HG03135 (cell line): ENCODE results near the gene AGTRAP.

Source experiments
- ATAC-seq: cut with Tn5 transposase; IDR thresholded peaks from one replicate; pipeline ENCODE4 v1.9.1; 2021; ENCODE audit warnings: mild to moderate bottlenecking, moderate library complexity; ENCODE audit not compliant: unreplicated experiment

Gene AGTRAP

DNA sequence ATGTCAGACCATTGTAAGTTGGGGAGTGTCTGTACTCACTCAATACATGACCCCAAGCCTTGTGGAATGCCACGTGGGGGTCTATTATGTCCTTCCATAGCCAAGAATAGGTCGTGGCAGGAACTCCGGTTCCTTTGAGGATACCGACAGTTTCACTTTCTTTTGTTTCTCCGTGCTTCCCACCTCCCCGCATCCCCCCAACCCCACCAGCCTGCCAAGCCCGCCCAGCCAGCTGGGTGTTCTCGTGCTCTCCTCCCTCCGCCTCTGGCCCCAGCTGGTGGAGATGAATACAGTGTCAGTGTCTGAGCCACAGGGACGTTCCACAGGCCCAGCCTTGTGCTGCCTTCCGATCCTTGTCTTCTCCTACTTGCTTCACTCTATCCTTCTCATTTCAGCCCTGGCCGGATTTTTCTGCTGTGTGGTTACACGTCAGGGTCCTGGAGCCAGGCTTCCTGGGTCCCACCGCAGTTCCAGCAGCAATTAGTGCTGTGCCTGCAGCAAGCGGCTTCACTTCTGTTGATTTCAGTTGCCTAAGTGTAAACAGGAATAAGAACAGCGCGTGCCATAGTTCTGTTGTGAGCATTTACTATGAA is 4.1 kb upstream of the AGTRAP start:
- no peak for ATAC-seq

DNA sequence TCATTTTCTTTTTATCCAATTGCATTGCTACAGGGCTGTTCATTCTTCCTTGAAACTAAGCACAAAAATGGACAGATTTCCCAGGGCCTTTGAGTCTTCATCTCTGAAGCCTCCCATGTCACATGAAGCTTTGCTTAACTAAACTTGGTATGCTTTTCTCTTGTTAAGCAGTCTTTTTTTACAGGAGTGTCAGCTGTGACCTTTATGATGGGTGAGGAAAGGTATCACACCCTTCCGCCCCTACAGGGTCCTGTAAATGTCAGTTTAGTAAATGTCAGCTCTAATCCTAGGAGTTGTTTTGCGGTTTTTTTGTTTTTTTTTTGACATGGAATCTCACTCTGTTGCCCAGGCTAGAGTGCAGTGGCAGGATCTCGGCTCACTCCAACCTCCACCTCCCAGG is 2.6 kb upstream of the AGTRAP start:
- no peak for ATAC-seq

DNA sequence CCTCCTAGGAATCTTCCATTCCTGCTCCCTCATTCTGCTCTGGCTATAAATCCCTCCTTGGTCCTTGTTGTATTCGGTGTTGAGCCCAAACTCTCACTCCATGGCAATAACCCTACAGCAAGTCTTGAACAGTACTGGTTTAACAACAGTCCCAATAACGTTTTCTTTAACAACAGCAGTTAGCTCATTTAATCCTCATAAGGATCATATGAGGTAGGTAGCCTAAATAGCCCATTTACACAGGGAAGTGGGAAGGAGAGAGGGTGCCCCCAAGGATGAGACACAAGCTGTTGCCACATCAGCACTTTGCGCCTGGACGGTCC is 444 bp upstream of the AGTRAP start:
- no peak for ATAC-seq

DNA sequence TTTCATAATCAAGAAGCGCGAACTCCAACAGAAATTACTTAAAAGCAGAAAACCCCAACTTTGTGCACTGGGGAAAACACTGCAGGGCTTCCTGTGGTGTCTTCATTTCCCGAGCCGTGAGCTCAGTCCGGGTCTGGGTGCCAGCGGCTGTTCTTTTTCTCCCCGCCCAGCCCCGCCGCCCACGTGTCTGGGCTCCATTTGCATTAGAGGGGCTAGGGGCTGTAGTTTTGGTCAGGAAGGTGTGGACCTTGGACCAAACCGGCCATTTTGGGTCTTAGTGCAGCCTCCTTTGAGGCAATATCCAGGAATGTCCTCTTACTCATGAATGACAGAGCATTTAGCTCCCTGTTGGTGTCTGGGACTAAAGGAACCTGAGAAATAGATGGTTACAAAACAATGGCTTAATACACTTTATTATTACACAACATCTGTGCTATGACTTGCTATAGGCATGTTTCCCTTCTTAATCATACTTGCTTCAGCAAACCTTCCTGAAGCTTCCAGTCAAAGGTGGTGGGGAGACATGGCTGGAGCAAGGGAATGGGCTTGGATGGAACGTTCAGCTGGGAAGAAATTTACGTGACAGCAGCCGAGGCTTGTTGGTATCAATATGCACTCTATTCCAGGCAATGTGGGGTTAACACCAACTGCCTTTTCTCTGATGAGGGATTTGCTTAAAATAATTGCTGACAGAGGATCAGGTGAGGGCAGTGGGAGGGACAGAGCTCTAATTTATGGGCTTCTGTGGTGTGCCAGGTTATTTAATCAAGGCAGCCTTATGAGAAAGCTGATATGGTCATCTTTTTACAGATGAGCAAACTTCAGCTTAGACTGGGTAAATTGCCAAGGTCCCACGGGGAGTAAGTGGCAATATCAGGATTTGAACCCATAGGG is 1.1 kb downstream of the AGTRAP start:
- ATAC-seq = no peak

DNA sequence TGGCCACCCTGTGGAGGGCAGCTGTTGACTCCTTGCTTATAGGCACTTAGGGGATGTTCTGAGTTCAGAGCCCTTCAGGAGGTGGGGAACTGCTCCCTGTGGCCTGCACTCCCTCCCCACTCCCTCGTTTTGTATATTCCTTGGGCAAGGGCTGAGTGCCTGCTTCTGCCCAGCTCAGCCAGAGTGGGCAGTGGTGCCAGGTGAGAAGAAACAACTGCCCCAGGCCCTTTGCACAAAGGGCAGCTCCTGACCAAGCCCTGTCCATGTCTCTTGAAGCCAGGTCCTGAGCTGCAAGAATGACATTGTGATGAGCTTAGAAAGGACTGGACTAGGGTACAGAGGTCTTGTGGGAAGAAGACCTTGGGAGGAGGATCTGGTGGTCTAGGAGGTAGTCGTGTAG is 2.2 kb downstream of the AGTRAP start:
- ATAC-seq = no peak

DNA sequence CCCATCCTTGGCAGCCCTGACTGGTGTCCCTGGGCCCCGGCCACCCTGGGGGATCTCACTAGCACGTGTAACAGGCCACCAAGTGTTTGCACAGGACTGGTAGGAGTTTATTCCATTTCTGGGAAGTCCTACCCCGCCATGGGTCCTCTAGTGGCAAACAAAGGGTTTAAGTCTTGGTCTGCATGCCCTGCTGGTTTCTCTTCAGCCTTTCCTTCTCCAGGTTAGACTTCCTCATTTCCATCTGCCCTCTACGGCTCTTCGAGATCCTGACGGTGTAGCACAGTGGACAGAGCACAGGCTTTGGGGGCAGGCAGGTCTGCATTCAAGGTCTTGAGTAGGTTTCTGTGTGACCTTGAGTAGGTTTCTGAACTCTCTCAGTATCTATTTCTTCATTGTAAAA is 2.8 kb downstream of the AGTRAP start:
- ATAC-seq = no peak

DNA sequence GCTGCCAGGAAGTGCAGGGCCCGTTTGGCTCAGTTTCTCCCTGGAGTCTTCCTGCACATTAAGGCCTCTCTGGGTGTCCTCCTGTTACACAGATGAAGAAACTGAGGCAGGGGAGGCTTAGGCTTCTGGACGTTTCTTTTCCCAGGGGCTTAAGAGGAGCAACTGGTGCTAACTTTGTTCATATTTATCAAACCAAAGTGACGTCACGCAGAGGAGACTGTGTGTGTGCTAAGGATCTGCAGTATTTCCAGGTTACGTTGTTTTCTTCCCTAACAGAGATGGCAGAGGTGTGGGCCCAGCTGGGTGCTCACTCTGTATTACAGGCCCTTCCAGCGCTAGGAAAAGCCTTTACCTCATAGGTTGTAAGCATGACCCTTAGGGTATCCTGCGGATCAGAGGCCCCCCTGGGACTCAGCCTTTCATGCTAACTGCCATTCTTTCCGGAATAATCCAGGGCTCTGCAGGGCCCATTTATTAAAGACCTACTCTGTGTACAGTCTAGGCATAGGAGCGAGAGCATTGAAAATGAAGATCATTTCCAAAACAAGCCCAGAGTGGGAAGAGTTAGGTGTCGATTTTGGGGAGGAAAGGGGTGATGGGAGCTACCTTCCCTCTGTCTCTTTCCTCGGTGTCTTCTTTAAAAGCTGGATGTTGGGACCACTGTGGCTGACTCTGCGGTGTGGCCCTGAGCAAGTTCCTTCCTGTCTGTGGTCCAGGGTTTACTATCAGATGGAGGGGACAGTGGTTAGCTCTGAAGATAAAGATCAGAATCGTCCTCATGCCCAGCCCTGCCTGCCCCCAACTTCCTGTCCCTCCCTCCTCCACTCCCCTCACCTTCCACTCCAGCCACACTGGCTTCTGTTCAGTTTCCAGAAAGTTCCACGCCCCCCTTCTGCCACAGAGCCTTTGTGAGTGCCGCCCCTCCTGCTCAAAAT is 4.6 kb downstream of the AGTRAP start:
- ATAC-seq = no peak

DNA sequence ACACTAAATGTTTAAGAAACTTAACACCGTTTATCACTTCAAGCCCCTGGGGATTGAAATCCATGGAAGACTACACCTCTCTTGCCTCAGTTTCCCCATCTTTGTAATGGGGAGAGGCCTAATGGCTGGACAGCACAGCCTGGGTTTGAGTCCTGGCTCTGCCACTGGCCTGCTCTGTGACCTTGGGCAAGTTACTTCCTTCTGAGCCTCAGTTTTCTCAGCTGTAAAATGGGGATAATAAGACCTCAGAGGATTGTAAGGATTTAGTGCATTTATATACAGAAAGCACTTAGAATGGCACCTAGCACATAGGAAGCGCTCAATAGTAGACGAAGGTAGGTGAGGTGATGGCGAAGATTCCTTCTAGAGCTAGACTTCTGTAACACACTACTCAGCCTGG is 5.5 kb downstream of the AGTRAP start:
- no peak for ATAC-seq

DNA sequence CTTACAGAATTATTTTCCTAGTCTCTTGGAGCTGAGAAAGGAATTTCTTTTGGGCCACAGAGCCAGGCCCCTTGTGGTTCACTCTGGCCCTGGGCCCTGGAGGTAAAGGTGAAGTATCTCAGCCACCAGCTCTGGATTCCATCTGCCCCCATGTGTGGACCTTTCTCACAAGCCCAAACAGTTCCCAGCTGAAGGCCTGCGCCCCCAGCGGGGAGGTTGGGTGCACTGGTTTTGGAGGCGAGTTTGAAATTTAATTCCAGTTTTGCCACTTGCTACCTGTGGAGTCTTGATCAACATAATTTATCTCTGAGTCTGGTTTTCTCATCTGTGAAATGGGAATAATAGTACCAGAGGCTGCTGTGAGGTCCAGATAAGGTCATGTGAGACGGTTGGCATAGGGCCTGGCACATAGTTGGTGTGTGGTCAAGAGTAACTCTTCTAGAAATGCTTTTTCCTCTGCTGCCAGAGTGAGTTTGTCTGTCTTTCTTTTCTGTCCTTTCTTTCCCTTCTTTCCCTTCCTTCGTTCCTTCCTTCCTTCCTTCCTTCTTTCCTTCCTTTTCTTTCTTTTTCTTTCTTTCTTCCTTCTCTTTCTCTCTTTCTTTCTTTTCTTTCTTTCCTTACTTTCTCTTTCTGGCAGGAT is 6.1 kb downstream of the AGTRAP start:
- ATAC-seq = no peak

DNA sequence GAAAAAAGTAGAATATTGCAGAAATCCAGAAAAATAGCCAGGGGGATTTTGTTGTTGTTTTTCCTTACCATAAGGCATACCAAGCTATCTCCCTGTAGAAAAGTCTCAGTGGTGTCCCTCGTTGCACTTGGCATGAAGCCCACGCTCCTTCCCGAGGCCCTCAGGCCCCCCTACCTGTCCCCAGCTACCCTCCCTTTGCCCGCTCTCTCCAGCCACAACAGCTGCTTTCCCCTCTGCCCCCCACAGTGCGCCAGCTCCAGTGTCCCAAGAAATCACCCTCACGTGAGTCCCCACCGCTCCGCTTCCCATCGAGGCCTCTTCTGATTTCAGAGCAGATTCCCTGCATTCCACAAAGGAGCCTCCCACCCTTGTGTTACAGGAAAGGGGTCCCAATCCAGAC is 8.4 kb downstream of the AGTRAP start:
- no peak for ATAC-seq

DNA sequence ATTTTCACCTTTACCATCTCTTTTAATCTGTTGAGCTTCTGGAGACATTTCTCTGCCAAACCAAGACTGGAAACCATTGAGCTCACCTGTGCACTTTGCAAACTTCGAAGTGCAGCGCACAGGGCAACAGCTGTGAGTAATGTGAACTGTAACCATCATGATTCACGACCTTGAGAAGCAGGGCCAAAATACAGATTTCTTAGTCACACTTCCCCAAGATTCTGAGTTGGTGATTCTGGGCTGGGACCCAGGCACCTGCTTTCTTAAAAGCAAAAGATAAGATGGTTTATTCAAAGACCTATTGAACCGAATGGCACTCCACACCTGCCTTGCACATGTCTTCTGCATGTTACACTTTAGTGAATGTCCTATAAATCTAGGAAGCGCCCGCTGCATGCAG is 10.2 kb downstream of the AGTRAP start:
- no peak for ATAC-seq

DNA sequence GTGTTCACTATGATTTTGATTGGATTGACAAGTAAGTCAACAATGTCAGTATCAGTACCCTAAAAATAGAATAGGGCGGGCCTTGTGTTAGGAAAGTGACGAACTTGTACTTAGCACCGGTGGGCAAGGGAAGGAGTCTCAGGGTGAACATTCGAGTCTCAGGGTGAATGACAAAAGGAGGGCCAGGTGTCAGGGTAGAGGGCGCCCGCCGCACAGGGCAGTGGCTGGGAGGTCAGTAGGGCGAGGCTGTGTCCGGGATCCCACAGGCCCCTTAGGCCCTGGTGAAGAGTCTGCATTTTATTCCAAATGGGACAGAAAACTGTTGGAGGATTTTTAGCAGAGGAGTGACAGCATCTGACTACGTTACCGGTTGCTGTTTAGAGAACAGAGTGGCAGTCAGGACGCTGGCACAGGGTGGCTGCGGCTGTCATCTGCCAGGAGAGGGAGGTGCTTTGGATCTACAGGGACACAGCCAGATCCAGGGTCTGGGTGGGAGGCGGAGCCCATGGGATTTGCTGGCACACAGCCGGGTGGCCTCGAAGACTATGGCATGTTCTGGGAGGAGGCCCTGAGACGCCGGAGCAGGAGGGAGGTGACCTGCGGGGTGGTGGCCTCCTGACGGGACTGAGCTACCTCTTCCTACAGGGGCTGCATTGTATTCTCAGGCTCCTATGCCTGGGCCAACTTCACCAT is 11.0 kb downstream of the AGTRAP start:
- no peak for ATAC-seq

DNA sequence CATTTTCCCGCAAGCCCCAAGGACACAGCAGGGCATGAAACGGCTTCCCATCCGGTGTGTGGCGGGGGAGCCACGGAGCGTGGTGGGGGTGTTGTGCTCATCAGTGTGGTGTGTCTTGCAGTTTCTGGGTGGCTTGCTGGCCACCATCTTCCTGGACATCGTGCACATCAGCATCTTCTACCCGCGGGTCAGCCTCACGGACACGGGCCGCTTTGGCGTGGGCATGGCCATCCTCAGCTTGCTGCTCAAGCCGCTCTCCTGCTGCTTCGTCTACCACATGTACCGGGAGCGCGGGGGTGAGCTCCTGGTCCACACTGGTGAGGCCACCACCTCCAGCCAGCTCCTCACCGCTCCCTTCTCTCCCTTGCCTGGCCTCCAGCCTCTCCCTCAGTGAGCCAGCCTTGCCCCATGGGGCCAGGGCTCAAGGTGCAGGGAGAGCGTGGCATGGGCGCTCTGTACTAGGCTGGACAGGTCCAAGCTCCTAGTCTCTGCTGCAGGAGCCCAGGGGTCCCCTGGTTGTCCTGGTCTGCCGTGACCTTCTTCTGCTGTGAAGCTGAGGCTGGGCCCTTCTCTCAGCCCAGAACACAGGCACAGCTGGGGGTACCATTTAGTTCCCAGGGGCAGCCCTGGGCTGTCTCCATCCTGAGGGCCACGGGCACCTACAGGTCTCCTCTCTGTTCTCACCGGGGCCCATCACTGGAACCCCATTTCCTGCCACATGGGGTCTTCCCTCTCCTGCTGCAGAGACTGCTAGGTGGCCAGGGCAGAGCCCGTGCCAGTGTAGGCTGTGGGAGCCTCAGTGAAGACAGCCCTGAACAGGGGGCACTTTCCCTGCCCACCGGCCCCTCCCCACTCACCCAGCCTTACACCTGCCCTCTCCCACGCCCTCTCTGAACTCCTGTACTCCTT is 12.6 kb downstream of the AGTRAP start:
- ATAC-seq = no peak

DNA sequence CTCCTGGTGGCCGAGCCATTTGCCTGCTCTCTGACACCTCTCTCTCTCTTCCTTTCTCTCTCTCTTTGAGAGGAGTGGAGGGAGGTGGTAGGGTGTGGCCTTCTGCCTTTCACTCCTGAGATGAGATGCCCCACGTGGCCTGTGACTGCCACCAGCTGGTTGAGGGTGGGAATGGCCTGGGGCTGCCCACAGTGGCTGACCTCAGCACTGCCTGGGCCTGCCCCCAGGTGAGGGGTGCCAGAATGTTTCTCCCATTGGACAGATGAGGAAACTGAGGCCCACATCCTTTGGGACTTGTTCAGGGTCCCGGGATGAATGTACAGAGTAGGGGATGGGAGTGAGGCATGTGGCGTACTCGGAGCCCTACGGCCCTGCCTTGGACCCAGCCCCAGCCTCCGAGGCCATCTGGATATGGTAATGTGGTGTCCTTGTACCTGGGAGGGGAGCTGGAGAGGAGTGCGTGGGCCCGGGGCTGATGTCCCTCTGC is 13.3 kb downstream of the AGTRAP start:
- no peak for ATAC-seq

DNA sequence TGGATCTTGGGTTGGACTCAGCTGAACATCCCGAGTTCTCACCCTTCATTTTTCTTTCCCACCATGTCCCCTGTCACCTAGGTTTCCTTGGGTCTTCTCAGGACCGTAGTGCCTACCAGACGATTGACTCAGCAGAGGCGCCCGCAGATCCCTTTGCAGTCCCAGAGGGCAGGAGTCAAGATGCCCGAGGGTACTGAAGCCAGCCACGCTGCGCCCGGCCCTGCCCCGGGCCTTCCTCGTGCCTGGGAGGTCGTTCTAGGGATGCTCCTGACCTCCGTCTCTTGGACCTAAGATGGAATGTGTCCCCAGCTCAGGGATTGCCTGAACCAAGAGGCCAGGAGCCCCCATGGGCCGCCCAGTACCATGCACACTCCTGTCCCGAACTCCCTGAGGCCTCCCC is 14.1 kb downstream of the AGTRAP start:
- ATAC-seq = no peak

DNA sequence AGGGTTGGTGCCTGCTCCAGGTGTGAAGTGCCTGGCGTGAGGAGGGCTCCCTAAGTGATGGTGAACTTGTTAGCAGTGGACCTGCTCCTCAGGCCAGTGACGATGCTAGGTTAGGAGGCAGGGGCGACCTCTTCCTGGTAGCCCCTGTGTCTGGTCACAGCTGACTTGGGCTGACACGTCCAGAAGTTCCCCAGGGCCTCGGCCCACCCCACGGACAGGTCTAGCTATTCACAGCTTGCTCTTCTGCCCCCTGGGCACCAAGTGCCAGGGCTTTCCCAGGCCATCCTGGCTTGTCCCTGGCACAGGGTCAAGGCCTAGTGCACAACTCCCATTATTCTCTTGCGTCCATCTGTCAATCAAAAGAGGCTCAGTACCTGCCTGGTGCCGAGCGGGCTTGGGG is 15.2 kb downstream of the AGTRAP start:
- ATAC-seq = no peak

DNA sequence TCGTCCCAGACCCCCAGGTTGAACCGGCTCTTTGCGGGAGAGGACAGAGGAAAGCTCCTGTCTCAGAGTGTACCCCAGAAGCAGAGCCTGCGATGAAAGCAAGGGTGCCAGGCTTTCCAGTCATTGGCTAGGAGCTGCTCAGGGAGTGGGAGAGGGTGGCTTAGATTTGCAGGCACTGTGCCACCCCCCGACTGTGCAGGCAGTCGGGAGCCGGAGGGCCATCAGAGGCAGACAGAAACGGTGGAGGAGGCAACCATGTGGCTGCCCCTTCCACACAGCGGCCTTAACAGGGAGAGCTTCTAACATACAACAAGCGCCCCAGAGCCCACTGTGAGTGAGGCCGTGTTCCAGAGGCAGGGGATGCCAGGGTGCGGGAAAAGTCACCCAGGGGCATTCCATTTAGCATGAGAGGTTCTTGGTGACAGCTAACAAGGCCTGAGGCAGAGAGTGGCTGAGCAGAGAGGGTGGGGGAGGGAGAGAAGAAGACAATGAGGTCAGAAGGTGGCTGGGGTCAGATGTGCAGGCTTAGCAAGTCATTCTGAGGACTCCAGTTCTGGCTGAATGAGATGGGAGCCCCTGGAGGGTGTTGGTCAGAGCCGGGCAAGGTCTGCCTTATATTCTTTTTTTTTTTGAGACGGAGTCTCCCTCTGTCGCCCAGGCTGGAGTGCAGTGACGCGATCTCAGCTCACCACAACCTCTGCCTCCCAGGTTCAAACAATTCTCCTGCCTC is 16.6 kb downstream of the AGTRAP start:
- no peak for ATAC-seq

DNA sequence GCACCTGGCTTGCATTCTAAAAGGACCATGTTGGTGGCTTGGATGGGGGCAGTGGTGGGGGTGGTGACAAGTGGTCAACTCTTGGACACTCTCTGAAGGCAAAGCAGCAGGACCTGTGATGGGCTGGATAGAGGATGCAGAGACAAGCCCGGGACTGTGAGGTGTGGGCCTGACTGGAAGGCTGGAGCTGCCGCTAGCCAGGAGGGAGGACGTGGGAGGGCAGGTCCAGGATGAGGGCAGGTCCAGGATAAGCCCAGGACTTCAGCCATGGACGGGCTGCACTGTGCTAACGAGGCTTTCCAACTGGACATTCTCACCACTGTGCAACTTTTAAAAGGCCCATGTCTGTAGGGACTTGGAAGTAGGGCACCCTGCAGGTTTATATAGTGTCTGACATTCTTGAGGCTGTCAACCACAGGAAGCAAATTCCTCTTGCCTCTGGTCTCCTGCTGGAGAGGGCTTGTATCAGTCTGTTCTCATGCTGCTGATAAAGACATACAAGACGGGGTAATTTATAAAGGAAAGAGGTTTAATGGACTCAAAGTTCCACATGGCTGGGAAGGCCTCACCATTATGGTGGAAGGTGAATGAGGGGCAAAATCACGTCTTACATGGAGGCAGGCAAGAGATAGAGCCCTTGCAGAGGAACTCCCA is 17.7 kb downstream of the AGTRAP start:
- ATAC-seq = no peak
